HG02798 (cell line): ENCODE data around the gene NAPA.

Source experiments
- ATAC-seq: cut with Tn5 transposase; IDR thresholded peaks from one replicate; pipeline ENCODE4 v1.9.1; 2021; ENCODE audit warnings: mild to moderate bottlenecking; ENCODE audit not compliant: unreplicated experiment, poor library complexity

NAPA gene

DNA sequence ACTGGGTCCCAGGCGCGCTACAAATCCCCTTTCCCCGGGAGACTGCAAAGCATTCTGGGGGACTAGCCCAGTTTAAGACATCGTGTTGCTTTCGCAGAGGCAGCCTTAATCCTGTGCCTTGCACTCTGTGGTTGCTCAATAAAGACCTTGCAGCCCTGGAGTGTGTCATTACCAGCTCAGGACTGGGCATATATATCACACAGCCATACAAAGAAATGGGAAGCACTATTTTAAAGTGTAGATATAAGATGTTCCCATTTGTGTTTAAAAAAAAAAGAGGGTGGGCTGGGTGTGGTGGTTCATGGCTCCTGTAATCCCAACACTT lies 11.1 kb downstream of the NAPA start:
- ATAC-seq = no peak

DNA sequence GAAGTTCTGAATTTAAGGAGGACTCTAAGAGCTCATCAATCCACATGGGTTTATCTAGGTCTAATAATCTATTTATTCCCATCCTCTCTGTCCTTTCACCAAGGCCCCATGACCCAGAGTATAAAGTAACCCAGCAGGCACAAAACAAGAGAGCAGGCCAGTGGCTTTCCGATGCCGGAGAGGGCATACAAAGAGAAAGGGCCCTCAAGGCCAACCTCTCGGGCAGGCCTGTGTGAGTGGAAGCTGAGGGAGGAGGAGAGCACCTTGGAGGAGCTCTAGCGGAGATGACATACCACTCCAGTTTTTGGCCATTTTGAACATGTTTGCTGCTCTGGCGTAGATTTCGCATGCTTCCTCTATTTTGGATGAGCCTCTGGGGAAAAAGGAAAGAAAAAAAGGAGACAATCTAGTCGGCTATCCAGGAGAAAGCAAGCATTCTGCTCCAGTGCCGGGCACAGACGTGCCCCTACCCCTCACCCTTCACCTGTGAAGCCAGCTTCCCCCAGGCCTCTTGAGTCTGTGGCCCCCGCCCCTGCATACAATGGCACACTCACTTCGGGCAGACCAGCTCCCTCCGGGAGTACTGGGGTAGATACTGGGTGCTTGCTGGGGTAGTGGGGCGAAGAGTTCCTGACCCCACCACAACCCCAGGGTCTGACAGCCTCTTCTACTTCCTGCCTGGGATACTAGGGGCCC lies 11.6 kb downstream of the NAPA start:
- ATAC-seq = no peak

DNA sequence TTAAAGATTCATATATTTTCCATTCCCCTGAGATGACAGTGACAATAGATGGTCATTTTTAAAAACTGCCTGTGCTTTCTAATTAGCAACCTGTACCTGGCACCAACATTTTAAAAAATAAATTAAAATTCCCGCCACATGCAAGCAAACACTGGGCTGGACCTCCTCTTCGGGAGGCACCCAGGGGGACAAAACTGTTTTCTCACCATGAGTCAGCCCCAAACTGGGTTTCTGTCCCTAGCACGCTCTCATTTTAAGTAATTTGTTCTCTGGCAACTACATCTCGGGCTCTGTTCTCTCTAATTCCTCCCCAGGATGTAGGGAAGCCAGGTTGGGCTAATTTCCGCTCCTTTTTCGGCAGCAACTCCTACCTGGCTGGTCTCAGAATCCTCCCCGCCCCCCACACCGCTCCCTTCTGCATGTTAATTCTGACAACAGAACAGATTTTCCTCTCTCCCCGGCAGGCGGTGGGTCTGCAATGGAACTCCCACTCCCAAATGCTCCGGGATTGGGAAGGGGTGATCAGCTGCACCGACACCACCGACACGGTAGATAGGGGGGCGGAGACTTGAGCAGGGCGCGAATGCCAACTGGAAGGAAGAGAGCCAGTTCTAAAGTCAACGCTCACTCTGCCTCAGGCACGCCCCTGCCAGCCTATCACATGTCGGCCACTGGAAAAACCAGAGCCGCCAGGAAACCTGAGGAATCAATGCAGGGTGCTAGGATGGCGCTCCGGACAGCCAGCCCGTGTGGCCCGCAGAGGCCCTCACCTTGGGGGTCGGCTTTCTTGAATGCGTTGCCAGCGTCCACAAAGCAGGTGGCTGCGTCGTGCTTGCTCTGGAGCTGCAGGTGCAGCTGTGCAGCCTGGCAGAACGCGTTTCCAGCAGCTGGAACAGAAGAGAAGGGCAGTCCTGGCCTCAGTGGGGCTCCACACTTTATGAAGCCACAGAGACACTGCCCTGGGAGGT lies 14.7 kb downstream of the NAPA start:
- no peak for ATAC-seq

DNA sequence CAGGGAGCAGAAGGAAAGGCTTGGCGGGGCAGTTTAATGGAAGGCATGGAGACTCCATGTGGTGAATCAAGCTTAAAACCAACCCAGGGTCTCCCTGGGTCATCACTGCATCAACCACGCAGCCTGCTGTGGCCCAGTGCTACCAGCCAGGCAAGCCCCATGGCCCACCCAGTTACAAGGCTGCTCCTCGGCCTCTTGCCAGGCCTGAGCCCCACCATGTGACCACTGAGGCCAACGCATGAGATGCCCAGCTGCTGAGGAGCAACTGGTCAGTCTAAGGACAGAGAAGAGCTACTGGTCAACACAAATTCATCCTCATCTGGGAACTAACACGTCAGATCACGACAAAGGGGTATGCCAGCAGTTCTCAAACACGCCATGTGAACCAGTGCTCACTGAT lies 15.5 kb downstream of the NAPA start:
- ATAC-seq = no peak

DNA sequence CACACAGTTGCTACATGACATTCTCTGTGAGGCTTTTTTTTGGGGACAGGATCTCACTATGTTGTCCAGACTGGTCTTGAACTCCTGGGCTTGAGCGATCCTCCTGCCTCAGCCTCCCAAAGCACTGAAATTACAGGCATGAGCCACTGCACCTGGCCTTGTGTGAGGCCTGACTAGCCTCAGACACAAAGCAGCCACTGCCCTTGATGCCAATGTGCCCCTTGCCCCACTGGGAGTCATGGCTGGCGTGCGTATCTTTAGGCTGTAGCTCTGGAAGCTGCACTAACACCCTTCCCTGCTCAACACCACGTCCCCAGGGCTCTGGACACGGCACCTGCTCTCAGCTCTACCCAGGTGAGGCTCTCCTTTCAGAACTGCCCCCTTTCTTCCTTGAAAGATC lies 16.3 kb downstream of the NAPA start:
- no peak for ATAC-seq

DNA sequence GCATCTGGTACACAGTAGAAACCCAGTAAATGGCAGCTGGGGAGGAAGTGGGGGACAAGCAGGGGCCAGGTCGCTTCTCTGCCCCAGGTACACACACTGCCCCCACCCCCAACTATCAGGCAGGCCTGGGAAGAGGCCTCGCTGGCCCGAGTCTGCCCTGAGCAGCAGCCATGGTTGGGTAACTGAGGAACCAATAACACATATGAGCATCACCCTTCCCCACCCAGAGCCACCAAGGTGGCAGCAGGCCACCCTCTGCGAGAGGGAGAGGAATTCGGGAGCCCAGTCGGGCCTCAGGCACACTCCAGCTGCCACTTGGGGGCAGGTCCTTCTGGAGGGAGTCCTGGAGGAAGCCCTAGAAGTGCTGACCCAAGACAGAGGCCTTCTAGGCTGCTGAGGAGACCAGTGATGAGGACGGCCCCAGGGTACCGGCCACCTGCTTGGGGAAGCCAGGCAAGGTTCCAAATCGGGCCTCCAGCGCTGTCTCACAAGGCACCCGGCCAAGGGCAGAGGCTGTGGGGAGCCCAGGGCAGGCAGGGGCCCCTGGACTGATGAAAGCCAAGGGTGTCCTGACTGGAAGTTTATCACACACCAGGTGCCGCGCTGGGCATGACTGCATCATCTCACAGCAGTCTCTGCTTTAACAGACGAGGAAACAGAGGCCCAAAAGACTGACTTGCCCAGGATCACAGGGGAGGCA lies 16.9 kb downstream of the NAPA start:
- no peak for ATAC-seq

DNA sequence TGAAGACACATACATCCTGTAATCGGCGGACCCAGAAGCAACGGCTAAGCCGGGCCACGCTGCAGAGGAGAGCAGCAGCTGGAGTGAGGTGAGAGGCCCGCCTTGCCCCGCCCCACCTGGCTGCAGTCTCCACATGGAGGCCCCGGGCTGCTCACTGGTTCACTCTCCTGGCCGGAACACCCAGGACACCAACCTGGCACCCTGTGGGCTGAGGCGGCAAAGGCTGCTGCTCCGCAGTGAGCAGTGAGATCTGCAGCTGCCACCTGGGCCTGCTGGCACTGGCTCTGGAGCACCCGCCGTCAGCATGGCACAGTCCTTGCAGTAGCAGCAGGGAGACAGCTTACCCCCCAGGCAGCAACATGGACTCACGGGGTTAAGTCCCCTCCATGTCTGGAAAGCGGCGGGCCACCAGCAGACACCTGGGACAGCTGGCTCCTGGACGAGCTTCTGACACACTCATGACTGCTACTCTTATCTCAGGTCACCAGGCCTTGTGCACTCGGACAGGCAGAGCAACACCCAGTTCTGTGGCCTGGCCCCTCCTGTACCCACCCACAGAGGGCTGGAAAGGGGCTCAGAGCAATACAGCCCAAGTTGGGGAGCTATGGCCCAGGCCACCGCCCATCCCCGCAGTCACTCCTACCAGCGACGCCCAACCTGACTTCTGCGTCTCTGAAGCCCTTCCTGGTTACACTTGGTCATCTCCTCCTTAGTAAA lies 17.7 kb downstream of the NAPA start:
- no peak for ATAC-seq

DNA sequence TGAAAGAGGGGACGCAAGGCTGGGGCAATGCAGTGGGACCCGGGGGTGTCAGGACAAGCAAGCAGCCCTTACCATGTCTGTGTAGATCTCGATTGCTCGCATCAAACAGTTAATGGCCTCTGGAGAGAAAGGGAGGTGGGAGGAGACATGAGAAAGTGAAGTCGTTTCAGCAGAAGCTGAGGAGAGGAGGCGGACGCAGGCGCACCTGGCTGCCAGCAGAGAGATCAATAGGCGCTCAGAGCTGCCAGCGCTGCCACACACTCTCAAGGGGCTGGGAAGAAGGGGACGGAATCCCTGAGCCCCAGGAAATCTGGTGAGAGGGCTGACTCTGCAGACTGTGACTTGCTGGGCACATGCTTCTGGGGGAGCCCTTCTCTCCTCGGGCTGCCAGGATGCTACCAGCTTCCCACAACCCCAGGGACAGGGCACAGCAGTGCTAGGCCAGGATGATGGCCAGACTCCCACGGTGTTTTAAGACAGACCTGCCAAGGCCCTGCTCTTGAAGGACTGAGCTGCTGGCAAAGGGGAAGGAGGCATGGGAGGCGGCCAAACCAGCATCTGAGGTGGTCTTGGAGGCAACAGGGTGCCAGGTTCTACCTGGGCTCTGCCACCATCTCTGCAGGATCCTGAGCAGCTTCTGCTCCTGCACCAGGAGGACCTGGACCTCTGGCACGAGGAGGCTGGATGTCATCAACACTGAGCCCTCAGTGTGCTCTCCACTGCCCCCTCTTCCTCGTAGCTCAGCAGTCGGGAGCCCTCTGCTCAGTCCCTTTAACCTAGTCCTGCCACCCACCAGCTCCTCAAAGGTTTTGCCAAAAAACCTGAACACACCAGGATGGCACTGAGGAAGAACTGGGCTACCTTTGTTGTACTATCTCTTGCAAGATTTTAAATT lies 19.1 kb downstream of the NAPA start:
- no peak for ATAC-seq

DNA sequence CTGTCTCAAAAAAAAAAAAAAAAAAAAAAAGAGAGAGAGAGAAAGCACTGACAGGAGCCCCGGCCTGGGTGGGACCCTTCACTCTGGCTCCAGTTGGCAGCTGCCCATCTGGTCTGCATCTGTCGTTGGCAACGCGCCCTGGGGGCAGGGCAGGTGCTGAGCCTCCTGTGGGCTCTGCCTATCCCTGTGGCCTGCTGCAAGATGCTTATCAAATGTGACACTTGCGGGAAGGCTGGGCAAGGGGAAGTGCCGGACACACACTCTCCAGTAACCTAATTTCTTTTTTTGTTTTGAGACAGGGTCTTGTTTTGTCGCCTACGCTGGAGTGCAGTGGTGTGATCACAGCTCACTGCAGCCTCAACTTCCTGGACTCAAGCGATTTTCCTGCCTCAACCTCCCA lies 20.1 kb downstream of the NAPA start:
- ATAC-seq = no peak

DNA sequence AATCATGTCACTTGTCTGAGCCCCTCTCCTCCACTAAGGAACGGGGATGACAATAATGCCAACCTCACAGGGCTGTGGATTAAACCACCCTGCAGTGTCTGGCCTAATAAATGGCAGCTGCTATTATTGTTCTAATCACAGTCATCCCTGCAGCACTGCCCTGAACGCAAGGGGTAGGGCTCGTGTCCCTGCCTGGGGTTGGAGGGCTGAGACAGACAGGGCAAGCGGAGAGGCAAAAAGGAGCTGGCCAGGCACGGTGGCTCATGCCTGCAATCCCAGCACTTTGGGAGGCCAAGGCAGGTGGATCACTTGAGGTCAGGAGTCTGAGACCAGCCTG lies 20.7 kb downstream of the NAPA start:
- ATAC-seq = no peak

DNA sequence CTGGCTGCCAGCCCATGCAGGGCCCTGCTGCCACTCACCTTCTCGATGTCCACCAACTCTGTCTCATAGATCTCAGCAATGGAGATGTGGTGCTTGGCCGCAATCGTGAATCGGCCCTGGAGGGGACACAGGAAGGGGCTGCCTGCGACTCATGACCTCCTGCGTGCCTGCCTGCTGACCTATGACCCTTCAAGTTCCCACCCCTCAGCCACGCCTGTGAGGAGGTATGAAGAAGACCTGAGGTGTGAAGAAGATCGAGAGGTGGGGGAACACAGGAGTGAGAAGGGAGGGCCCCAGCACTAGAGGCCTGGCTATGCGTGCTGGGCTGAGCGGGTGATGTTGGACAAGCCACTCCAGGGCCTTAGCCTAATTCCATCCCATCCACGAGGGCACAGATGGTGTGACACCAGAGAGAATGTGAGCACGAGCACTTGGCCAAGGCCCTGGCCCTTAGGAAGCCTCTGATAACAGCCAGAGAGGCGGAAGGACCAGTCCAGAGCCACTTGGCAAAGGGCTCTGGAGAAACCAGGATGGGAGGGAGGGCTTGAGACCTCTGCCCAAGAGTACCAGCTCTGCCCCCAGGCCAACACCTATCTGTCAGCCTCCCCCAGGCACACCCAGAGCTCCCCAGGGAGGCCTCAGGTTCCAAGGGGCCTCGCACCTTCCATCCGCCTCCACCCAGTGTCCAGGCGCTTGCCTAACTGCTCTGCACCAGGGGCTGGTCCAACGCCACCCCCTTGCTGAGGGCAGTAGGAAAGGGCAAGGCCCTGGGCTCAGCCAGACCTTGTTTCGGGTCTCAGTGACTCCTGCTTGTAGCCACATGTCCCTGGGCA lies 21.3 kb downstream of the NAPA start:
- no peak for ATAC-seq

DNA sequence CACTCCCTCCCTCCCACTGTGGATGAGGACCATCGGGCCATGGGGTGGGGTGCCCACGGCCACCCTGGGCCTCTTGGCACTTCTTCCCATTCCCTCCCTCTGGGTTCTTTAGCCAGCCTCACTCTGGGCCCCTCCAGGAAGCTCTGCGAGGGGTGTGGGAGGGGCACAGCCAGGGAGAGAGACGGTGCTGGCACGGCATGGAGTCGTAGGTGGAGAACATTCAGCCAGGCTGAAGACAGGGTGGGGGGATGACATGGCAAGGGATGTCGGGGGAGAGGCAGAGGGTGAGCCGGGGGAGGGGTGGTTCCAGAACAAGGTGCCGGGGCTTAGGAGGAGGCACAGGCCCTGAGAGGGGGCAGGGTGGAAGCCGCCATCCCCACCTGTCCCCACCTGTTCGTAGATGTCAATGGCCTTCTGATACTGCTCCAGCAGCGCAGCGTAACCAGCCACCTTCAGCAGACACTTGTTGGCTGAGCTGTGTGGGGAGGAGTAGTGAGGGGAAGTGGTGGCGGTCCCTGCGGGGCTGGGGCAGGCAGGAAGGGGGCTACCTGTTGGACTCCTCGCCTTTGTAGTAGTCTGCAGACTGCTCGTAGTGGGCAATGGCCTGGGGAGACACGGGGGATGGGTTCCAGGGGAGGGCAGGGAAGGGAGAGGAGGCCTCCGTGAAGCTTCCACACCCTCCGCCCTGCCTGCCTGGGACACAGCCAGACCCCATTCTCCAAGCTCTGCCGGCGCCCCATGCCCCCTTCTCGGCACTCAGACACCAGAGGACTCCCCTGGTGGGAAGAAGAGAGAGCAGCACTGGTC lies 22.1 kb downstream of the NAPA start:
- ATAC-seq = no peak

DNA sequence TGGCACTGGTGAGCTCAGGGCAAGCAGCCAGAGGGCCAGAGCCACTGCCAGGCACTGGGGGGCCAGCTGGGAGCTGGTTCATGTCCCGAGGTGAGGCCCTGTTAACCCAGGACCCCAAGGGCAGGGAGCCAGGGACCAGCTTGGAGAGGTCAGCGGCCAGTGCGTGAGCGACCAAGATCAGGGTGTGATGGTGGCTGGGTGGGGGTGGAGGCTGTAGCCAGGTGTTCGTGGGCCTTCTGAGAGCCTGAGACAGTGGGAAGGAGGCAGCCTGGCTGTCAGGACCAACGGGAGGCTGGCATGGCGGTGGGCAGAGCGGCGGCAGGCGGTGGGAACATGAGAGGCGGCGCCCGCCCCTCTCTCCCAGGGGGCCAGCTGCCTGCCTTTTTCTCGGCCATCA lies 22.7 kb downstream of the NAPA start:
- ATAC-seq = no peak

DNA sequence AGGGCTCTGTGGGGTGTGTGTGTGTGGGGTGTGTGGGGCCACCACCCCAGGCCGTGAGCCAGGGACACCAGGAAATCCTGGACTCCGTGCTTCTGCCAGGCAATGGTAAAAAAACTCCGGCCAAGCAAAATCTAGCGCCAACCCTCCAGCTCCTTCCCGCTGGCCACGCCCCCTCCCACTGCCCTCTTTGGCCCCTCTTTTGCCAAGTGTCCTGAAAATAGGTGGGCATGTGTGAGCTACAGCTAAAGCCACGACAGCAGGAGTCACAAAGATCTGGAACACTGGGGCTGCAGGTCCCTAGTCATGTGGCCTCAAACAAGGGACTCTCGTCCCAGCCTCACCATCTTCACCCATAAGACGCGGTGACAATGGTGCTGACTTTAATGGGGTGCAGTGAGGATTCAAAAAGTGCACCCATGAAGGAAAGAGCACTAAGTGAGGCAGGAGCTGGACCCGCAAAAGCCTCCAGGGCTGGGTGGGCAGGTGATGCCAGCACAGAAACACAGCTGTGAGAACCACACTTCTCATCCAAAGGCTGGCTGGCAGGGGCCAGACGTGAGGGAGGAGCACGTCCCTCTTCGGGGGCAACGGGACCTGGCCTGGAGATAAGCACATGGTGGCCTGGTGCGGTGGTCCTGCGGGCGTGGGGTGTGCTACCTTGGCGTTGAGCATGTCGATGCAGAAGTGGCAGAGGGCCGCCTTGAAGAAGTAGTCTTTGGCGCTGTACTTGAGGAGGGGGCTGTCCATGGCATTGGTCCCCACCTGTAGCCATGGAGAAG lies 23.3 kb downstream of the NAPA start:
- ATAC-seq = no peak

DNA sequence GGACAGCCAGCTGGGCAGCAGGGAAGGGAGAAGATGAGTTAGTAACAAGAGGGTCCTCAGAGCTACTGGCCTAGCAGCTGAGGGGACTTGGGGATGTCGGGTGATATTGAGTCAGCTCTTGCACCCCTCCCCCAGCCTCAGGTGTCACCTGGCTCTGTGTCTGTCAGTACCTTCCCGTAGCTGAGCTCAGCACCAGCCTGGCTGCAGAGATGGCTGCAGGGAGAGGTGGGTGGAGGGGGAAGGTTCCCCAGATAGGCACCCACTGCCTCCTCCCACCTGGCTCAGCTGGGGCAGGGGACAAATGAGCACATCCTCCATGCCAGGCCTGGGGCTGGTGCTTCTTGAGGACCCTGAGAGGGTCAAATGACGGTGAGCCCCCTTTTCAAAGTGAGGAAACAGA lies 24.0 kb downstream of the NAPA start:
- no peak for ATAC-seq

DNA sequence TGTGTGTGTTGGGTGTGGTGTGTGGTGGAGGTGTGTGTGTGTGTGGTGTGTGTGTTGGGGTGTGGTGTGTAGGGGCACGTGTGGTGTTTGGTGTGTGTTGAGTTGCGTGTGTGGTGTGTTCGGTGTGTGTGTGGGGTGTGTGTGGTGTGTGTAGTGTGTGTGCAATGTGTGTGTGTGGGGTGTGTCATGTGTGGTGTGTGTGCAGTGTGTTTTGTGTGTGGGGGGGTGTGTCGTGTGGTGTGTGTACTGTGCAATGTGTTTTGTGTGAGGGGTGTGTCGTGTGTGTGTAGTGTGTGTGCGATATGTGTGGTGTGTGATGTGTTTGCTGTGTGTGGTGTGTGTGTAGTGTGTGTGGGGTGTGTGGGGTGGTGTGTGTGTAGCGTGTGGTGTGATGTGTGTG lies 24.8 kb downstream of the NAPA start:
- ATAC-seq = no peak
